IPS-15b (cell line): ENCODE measurements around the gene MAP4K4.

Experiments
- H3K27me3 ChIP-seq: one replicate; pipeline ENCODE4 v1.6.1; 2013; ENCODE audit warnings: low read length; ENCODE audit not compliant: control insufficient read depth, insufficient read depth
- H3K36me3 ChIP-seq: one replicate; pipeline ENCODE4 v1.6.1; 2013; ENCODE audit warnings: low read length; ENCODE audit not compliant: control insufficient read depth, insufficient read depth
- H3K4me1 ChIP-seq: one replicate; pipeline ENCODE4 v1.6.1; 2013; ENCODE audit warnings: mild to moderate bottlenecking, low read length; ENCODE audit not compliant: control insufficient read depth, insufficient read depth
- H3K4me3 ChIP-seq: one replicate; pipeline ENCODE4 v1.5.1; 2013; ENCODE audit warnings: low read depth, low read length
- H3K9ac ChIP-seq: one replicate; pipeline ENCODE4 v1.6.1; 2013; ENCODE audit warnings: low read depth, mild to moderate bottlenecking, low read length
- H3K9me3 ChIP-seq: one replicate; pipeline ENCODE4 v1.6.1; 2013; ENCODE audit warnings: mild to moderate bottlenecking, low read length; ENCODE audit not compliant: control insufficient read depth, insufficient read depth

Gene MAP4K4

DNA sequence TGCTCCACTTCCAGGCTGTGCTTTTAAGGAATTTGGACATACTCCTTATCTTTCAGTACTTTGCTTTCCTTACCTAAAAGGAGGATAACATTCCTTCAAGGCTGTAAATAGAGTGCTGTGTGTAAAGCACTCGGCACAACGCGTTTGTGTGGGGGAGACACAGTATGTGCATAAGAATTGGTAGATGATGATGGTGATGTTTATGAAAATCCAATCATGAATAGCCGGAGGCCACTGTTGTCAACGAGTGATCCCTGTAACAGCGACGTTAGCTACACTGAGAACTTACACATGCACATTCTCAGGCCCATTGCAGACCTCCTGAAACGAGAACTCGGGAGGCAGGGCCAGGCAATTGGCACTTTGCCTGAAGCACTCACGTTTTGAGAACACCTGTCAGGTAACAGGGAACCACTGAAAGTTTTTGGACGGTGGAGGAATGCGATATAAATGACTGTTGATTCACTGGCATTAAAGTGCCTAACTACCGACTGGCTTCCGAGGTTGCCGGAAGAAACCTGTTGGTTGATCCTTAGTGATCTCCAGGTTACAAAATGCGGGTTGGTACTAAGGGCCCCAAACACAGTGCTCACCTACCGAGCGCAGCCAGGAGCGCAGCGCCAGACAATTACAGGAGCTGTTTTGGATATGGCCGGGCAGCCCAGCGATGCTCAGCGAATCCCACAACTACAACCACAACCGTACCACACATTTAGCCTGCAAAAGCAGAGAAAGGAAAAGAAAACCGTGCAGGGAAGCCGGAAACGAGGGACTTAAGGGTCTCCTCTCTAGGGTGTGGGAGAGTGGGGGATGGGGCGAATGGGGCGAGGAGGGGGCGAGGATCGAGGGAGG lies 1.0 kb upstream of the MAP4K4 start:
- Histone ChIP-seq H3K4me3 (peak overlapping the region; percentile 72), H3K4me1 (peaks cover 6% of the 10 kb centered on the region), H3K36me3 (no peaks in the 10 kb centered on the region), H3K9ac (peak overlapping the region; percentile 65), H3K9me3 (no peaks in the 10 kb centered on the region), H3K27me3 (no peaks in the 10 kb centered on the region)

- Histone ChIP-seq H3K4me1 (peaks cover 6% of the 10 kb centered on the region), H3K36me3 (no peaks in the 10 kb centered on the region), H3K9me3 (no peaks in the 10 kb centered on the region), H3K27me3 (no peaks in the 10 kb centered on the region), H3K9ac (peak overlapping the region; percentile 74), H3K4me3 (peak overlapping the region; percentile 88)
Measured at GRCh38 chr2:101698014-101698843, 722 bp downstream of the MAP4K4 start.

GRCh38 chr2:101698844-101699754 lies 1.6 kb downstream of the MAP4K4 start:
- Histone ChIP-seq H3K4me1 (peaks cover 6% of the 10 kb centered on the region), H3K27me3 (no peaks in the 10 kb centered on the region), H3K9me3 (no peaks in the 10 kb centered on the region), H3K9ac (peak overlapping the region; percentile 74), H3K4me3 (peak overlapping the region; percentile 88), H3K36me3 (no peaks in the 10 kb centered on the region)

DNA sequence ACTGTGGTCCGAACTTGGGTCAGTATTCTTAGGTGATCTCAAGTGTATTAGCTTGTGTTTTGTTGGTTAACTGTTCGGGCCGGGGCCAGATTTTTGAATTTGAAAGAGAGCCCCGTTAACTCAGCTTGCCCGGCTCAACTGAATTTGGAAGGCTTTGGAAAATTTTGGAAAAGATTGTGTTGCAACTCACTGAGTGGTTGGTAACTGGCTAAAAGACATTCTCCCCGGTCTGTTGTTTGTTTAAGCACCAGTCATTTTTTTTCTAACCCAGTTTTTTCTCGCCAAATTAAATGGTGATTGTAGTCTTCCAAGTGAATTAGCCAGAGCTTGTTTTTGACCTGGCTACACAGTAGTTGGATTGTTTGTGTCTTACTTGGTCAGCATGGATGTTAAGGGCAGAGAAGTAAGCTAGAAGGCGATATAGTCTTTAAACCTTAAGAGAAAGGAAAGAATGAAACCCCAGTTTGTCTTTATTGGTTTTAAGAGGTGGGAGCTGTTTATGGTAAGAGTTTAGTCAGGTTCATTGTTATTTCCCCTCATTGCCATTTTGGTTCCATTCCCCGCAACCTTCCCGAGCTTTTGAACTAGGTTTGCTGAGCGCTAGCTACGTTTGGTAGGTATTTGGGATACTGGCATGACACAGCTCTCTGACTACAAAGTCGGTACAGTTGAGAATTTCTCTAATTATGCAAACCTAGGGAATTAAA lies 2.4 kb downstream of the MAP4K4 start:
- peaks cover 6% of the 10 kb centered on the region for H3K4me1 ChIP-seq
- H3K9ac ChIP-seq = no peak overlapping the region
- H3K36me3 ChIP-seq = no peaks in the 10 kb centered on the region
- H3K4me3 ChIP-seq = peak overlapping the region; percentile 88
- no peaks in the 10 kb centered on the region for H3K27me3 ChIP-seq
- no peaks in the 10 kb centered on the region for H3K9me3 ChIP-seq

- Histone ChIP-seq H3K4me3 (no peak overlapping the region), H3K27me3 (no peaks in the 10 kb centered on the region), H3K4me1 (no peaks in the 10 kb centered on the region), H3K36me3 (no peaks in the 10 kb centered on the region), H3K9me3 (no peaks in the 10 kb centered on the region), H3K9ac (no peak overlapping the region)
Measured at GRCh38 chr2:101704046-101704466, 6.5 kb downstream of the MAP4K4 start.

DNA sequence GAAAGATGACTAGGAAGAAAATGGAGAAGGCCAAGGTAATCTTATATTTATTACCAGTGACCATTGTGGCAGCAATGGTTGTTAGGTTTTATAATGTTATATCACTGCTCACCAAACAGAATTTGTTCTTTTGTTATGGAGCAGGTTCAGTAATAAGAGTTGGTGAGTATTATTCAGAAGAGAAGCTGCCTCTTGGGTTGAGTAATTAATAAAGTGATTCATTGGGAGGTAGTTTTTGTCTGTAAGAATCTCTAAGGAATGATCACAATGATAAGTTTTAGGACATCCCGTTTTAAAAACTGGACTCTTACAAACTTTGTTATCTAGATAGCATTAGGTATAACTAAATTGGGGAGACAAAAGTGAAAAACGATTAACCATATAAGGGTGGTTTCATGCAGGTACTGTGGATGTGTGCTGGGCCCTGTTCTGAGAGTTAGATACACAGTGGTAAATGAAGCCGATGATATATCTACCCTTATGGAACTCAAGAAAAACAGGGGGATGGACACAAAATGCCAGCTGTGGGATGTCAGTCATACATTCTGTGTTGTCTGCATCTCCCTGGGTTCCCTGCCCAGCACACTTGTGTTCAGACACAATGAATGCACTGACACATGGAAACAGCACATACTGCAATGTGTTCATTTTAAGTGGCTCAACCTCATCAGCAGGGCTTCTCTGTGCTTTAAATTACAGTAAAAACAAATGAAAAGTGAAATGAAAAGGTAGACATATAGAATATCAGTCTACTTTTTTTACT lies 7.5 kb downstream of the MAP4K4 start:
- no peaks in the 10 kb centered on the region for H3K36me3 ChIP-seq
- H3K4me3 ChIP-seq = no peak overlapping the region
- no peaks in the 10 kb centered on the region for H3K4me1 ChIP-seq
- H3K9ac ChIP-seq = no peak overlapping the region
- no peaks in the 10 kb centered on the region for H3K9me3 ChIP-seq
- no peaks in the 10 kb centered on the region for H3K27me3 ChIP-seq

DNA sequence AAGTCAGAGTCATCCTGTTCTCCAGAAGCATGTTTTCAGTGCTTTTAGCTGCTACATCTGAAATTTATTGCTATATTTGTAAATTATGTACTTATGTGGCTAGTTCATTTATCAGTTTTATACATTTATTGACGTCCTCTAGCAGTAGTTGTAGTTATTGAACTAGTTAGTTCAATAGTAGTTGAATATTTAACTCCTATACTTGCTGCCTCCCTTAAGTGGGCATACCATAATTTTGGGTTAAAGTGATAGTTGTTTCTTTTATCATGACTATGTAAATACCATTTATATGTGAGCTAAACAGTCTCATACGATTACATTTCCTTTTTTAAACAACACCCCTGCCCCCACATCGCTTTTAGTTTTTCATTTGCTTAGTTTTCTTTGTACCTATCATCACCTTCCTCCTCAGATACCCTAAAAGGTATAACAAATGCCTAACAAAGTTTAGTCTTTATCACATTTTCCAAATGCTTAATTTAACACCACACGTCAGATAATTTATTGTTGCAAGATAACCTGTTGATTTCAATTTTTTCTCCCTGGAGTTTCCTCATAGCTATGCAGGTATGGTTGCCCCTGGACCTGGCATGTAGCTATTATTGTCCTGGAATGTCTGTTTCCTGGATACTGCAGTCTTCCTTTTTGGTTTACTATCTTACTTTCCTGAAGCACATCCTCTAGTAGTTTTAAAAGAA lies 8.8 kb downstream of the MAP4K4 start:
- H3K9ac ChIP-seq = no peak overlapping the region
- no peaks in the 10 kb centered on the region for H3K9me3 ChIP-seq
- no peaks in the 10 kb centered on the region for H3K36me3 ChIP-seq
- peaks cover 8% of the 10 kb centered on the region for H3K4me1 ChIP-seq
- no peak overlapping the region for H3K4me3 ChIP-seq
- no peaks in the 10 kb centered on the region for H3K27me3 ChIP-seq

DNA sequence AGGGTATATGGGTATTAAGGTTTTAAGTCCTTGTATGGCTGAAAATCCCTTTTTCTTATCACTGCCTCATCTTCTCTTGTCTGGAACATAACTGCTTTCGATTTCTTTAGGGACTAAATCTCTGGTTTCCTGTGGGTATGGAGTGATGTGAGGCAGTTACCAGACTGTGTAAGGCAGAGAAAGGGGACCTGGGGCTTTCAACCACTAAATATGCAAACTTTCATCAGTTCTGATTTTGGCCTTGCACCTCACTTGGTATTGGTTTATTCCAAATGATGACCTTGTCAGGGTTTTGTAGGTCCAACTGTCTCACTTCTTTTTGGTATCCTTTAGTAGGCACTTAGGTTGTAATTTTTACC lies 9.3 kb downstream of the MAP4K4 start:
- Histone ChIP-seq H3K9ac (no peak overlapping the region), H3K36me3 (no peaks in the 10 kb centered on the region), H3K9me3 (no peaks in the 10 kb centered on the region), H3K27me3 (no peaks in the 10 kb centered on the region), H3K4me1 (peaks cover 8% of the 10 kb centered on the region), H3K4me3 (no peak overlapping the region)

DNA sequence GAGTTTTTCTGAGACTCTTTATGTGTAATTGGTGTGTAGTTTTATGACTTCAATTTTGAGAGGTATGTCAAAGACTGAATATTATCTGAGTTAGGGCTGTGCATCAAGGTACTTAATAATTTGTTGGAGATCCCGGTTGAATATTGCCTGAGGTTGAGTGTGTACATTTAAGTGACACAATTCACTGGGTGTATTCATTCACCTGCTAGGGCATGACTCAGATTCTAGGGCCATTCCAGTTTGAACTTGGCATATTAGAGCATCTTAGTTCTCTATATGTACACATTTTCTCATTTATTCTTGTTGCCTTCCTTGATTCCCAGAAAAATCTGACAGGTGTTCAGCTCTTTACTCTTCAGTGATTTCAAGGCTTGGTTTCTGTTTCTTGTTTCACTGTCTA lies 12.5 kb downstream of the MAP4K4 start:
- no peaks in the 10 kb centered on the region for H3K27me3 ChIP-seq
- H3K9me3 ChIP-seq = no peaks in the 10 kb centered on the region
- no peak overlapping the region for H3K4me3 ChIP-seq
- no peaks in the 10 kb centered on the region for H3K36me3 ChIP-seq
- no peak overlapping the region for H3K9ac ChIP-seq
- H3K4me1 ChIP-seq = peaks cover 8% of the 10 kb centered on the region
